Measurements from ENCODE around the gene CAT. TPM values are rescaled to one million over a fixed set of nuclear protein-coding genes. Genes with fewer than 3 reads are reported as not detected.

Gene CAT
- total RNA-seq, 4 donors from 2014 or later = 429 to 486 (median 458) TPM

DNA sequence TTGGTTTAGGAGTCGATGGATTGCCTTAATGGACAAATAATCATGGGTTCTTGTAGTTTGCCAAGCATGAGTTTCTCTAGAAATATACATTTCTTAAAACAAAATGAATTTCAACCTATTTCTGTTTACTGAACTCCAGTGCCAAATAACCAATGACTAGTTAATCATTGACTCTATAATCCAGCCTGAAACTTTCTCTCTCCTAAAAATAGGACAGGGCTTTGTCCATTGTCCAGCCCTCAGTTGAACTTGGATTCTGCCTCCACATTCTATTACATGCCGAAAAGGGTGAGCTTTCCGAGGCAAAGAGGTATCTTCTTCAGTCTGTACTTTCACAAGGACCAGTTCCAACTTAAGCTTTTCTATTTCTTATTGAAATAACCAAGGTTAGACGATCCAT, 23.2 kb upstream of the CAT start:
- TF ChIP-seq, protein P1, sequence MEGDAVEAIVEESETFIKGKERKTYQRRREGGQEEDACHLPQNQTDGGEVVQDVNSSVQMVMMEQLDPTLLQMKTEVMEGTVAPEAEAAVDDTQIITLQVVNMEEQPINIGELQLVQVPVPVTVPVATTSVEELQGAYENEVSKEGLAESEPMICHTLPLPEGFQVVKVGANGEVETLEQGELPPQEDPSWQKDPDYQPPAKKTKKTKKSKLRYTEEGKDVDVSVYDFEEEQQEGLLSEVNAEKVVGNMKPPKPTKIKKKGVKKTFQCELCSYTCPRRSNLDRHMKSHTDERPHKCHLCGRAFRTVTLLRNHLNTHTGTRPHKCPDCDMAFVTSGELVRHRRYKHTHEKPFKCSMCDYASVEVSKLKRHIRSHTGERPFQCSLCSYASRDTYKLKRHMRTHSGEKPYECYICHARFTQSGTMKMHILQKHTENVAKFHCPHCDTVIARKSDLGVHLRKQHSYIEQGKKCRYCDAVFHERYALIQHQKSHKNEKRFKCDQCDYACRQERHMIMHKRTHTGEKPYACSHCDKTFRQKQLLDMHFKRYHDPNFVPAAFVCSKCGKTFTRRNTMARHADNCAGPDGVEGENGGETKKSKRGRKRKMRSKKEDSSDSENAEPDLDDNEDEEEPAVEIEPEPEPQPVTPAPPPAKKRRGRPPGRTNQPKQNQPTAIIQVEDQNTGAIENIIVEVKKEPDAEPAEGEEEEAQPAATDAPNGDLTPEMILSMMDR (IDR thresholded peaks at IDR 0.05; ENCODE audit: low read depth) = no peak

DNA sequence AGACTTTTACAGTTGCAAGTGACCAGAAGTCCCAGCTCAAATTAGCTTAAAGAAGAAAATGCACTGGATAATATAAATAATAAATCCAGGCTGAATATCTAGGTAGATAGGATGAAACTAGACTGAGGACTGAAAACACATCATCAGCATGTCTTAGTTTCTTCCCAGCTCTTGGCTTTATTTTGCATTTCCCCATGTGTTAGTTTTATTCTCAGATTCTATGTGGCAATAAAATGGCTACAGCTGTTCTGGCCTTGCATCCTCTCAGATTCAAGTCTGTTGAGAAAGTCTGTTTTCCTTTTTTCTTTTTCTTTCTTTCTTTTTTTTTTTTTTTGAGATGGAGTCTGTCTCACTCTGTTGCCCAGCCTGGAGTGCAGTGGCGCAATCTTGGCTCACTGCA, 22.6 kb upstream of the CAT start:
- TF ChIP-seq, protein P1 (IDR thresholded peaks at IDR 0.05; ENCODE audit: low read depth) = no peak

DNA sequence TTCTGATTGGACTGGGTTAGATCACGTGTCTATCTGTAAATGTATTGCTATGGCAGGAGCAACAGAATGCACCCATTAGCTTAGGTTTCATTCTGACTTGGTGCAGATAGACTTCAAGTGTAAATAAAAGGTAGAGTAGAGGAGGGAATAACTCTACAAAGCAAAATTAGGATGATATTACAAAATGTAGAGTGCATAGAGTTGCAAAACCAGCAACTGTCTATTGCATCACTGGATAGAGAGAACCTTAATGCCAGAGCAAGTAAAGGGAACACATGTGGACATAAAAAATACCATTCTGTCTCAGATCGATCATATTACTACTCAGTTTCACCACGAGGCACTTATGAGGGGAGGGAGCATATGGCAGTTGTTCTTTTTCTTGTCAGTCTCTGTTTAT, 22.0 kb upstream of the CAT start:
- TF ChIP-seq, protein P1 (IDR thresholded peaks at IDR 0.05; ENCODE audit: low read depth) = no peak

DNA sequence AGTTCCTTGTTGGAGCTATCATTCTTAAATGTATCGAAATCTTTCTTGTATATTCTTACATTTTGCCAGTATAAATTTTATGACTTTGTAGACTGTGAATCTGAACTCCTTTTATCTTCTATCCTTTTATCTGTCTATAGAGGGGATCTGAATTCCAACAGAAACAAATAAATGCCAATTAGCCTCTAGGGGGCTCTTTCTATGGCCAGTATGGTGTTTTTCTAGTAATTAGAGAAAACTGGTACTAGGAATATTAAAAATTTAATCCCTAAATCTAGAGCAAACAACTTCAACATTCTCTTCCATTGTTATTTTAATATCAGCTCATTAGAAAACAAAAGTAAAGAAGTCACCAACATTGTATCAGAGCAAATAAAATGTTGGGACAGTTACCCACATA, 21.5 kb upstream of the CAT start:
- TF ChIP-seq, protein P1 (IDR thresholded peaks at IDR 0.05; ENCODE audit: low read depth) = no peak

DNA sequence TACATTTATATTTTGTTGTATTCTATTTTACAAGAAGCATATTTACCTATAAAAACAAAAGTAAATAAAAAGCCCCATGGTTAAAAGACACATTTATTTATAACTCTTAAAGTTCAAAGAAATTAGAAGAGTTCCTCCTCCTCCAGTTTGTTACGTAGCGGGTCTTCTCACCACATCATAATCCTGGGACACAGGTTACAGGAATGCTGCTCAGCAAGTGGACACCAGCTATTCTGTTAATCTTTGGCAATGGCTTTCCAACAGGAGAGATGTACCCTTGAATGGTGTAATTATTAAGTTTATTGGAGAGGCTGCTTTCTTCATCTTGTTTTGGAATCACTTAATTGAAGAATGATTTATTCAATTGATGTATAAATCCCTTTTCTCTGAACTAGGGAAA, 19.6 kb upstream of the CAT start:
- TF ChIP-seq, protein P1 (IDR thresholded peaks at IDR 0.05; ENCODE audit: low read depth) = no peak

DNA sequence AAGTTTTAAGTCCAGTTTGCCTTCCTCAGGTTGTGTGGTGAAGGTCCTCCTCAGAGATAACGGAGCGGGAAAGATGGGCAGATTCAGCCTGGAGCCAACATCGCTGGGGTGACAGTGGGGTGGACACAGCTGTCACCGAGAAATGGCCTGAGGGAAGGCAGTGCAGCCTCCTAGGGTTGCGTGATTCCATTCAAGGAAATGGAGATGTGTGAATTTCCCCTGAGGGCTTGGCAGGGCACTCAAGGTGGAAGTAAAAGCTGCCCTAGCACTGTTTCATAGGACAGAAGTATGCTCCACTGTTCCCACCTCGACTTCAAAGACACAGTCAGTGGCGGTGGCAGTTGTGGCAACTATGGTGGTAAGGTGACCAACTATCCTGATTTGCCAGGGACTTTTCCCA, 15.4 kb upstream of the CAT start:
- TF ChIP-seq, protein P1 (IDR thresholded peaks at IDR 0.05; ENCODE audit: low read depth) = no peak

DNA sequence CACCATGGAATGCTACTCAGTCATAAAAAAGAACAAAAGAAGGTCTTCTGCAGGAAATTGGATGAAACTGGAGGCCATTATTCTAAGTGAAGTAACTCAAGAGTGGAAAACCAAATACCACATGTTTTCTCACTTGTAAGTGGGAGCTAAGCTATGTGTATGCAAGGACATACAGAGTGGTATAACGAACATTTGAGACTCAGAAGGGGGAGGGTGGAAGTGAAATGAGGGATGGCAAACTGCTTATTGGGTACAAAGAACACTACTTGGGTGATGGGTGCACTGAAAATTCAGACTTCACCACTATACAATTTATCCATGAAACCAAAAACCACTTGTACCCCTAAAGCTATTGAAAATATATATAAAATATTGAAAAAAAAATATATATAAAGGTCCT, 13.4 kb upstream of the CAT start:
- TF ChIP-seq, protein P1 (IDR thresholded peaks at IDR 0.05; ENCODE audit: low read depth) = no peak
